Loucy (cell line): ENCODE measurements around the gene ANXA11.

Experiments used
- CTCF ChIP-seq: fragments of 200-600 bp; sonication (generic); conservative IDR thresholded peaks from 2 replicates; pipeline ENCODE4 v1.5.1; 2014; ENCODE audit warnings: mild to moderate bottlenecking, antibody characterized with exemption, low read length
- EZH2phosphoT487 ChIP-seq: fragments of 200-600 bp; IDR thresholded peaks from 2 replicates; pipeline ENCODE4 v1.6.1; 2018; ENCODE audit warnings: antibody characterized with exemption, mild to moderate bottlenecking, moderate library complexity, borderline replicate concordance

GRCh38 chr10:80187465-80188409, 17.6 kb downstream of the ANXA11 start:
- TF ChIP-seq CTCF (no peak), EZH2phosphoT487 (no peak)
